Stimulated activated CD4-positive, alpha-beta T cell treated with anti-CD3 and anti-CD28 coated beads, Interleukin-15, amount 100 ng/mL, for 48 hours (primary cell): Measurements from ENCODE around the gene SLC36A2.
"Not testable (repeated sequence)": the region's sequence is repeated elsewhere in the genome, so short reads cannot be mapped to it uniquely, and the experiment has no call there.

Source experiments
- DNase-seq, 2 donors: peaks; one replicate each; pipeline ENCODE4 v3.0.0-alpha.2; 2020; ENCODE audit warnings: low read depth in 2 of 2

The SLC36A2 gene

GRCh38 chr5:151347369-151347768 is at the start of gene SLC36A2:
Gene SLC36A2 (minus strand): TSS chr5:151347559. CDS start chr5:151347460, 99 bp downstream.
- DNase-seq, result no peak

- DNase-seq, result no peak
These were observed 41.6 kb upstream of the SLC36A2 start for GRCh38 chr5:151388960-151389359.

- DNase-seq, result no peak
These were observed 36.7 kb upstream of the SLC36A2 start for GRCh38 chr5:151384106-151384505.

- DNase-seq, result no peak
These were observed 35.7 kb upstream of the SLC36A2 start for GRCh38 chr5:151383011-151383410.

GRCh38 chr5:151382576-151382975 is 35.2 kb upstream of the SLC36A2 start:
- no peak for DNase-seq

GRCh38 chr5:151381899-151382298 is 34.5 kb upstream of the SLC36A2 start:
- DNase-seq, result no peak

GRCh38 chr5:151378616-151379015 is 31.3 kb upstream of the SLC36A2 start:
- no peak for DNase-seq

- no peak for DNase-seq
These were observed 27.2 kb upstream of the SLC36A2 start for GRCh38 chr5:151374539-151374938.

- DNase-seq, result not testable (repeated sequence)
These were observed 19.7 kb upstream of the SLC36A2 start for GRCh38 chr5:151367038-151367437.

GRCh38 chr5:151363673-151364072 is 16.3 kb upstream of the SLC36A2 start:
- no peak for DNase-seq

- no peak for DNase-seq
These were observed 15.6 kb upstream of the SLC36A2 start for GRCh38 chr5:151362970-151363369.

GRCh38 chr5:151359391-151359790 is 12.0 kb upstream of the SLC36A2 start:
- DNase-seq, result no peak

GRCh38 chr5:151357792-151358191 is 10.4 kb upstream of the SLC36A2 start:
- no peak for DNase-seq

- DNase-seq, result no peak
These were observed 9.7 kb upstream of the SLC36A2 start for GRCh38 chr5:151357097-151357496.

- DNase-seq, result no peak
These were observed 4.3 kb upstream of the SLC36A2 start for GRCh38 chr5:151351671-151352070.

GRCh38 chr5:151348789-151349188 is 1.4 kb upstream of the SLC36A2 start:
- no peak for DNase-seq

GRCh38 chr5:151345808-151346478 is 1.4 kb downstream of the SLC36A2 start:
- DNase-seq, result no peak

- no peak for DNase-seq
These were observed 2.1 kb downstream of the SLC36A2 start for GRCh38 chr5:151345187-151345807.

- DNase-seq, result no peak
These were observed 3.3 kb downstream of the SLC36A2 start for GRCh38 chr5:151344088-151344487.

GRCh38 chr5:151340004-151340403 is 7.4 kb downstream of the SLC36A2 start:
- no peak for DNase-seq

- no peak for DNase-seq
These were observed 8.6 kb downstream of the SLC36A2 start for GRCh38 chr5:151338734-151339133.

- DNase-seq, result no peak
These were observed 14.5 kb downstream of the SLC36A2 start for GRCh38 chr5:151332857-151333256.

GRCh38 chr5:151328734-151329133 is 18.6 kb downstream of the SLC36A2 start:
- no peak for DNase-seq

- DNase-seq, result no peak
These were observed 19.8 kb downstream of the SLC36A2 start for GRCh38 chr5:151327585-151327984.
